ENCODE data around the gene KRTAP10-4. TPM values are rescaled to one million over a fixed set of nuclear protein-coding genes. Genes with fewer than 3 reads are reported as not detected.
"Not testable (repeated sequence)": the region's sequence is repeated elsewhere in the genome, so short reads cannot be mapped to it uniquely, and the experiment has no call there.

Gene KRTAP10-4, protein sequence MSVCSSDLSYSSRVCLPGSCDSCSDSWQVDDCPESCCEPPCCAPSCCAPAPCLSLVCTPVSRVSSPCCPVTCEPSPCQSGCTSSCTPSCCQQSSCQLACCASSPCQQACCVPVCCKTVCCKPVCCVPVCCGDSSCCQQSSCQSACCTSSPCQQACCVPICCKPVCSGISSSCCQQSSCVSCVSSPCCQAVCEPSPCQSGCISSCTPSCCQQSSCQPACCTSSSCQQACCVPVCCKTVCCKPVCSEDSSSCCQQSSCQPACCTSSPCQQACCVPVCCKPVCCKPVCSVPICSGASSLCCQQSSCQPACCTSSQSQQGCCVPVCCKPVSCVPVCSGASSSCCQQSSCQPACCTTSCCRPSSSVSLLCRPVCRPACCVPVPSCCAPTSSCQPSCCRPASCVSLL
- total RNA-seq (not detected in 2 replicates), polyA plus RNA-seq (0.16 TPM in 1 of 2 replicates, not detected in the other)

DNA sequence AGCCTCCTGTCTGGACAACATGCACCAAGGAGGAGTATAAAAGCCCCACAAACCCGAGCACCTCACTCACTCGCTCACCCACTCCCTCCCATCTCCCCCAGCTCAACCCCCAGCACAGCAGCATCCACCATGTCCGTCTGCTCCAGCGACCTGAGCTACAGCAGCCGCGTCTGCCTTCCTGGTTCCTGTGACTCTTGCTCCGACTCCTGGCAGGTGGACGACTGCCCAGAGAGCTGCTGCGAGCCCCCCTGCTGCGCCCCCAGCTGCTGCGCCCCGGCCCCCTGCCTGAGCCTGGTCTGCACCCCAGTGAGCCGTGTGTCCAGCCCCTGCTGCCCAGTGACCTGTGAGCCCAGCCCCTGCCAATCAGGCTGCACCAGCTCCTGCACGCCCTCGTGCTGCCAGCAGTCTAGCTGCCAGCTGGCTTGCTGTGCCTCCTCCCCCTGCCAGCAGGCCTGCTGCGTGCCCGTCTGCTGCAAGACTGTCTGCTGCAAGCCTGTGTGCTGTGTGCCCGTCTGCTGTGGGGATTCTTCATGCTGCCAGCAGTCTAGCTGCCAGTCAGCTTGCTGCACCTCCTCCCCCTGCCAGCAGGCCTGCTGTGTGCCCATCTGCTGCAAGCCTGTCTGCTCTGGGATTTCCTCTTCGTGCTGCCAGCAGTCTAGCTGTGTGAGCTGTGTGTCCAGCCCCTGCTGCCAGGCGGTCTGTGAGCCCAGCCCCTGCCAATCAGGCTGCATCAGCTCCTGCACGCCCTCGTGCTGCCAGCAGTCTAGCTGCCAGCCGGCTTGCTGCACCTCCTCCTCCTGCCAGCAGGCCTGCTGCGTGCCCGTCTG, at the start of gene KRTAP10-4:
Gene KRTAP10-4, plus strand, starts transcription at position 100 of the 827 bp plus-strand sequence. Its CDS starts 30 bp downstream, at position 130.
- not testable (repeated sequence) for H3K27ac ChIP-seq; H3K27me3 ChIP-seq; H3K4me3 ChIP-seq; DNase-seq (ENCODE audit: low read depth in 1 of 2, low spot score in 1 of 2); H3K4me1 ChIP-seq (ENCODE audit: low read depth); H3K9me3 ChIP-seq (ENCODE audit: low read depth); H3K36me3 ChIP-seq

DNA sequence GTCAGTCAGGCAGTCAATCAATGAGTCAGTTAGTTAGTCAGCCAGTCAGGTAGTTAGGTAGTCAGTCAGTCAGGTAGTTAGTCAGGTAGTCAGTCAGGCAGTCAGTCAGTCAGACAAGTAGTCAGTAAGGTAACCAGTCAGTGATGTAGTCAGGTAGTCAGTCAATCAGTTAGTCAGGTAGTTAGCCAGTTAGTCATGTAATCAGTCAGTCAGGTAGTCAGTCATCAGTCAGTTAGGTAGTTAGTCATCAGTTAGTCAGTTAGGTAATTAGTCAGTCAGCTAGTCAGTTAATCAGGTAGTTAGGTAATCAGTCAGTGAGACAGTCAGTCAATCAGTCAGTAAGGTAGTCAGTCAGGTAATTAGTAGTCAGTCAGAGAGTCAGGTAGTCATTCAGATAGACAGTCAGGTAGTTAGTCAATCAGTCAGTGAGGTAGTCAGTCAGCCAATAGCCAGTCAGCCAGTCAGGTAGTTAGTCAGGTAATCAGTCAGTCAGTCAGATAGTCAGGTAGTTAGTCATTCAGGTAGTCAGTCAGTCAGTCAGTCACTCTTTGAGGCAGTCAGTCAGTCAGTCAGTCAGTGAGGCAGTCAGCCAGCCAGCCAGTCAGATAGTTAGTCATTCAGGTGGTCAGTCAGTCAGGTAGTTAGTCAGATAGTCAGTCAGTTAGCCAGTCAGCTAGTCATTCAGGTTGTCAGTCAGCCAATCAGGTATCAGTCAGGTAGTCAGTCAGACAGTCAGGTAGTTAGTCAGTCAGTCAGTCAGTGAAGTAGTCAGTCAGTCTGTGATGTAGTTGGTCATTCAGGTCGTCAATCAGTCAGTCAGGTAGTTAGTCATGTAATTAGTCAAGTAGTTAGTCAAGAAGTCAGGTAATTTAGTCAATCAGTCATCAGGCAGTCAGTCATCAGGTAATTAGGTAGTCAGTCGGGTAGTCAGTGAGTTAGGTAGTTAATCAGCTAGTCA, 48.8 kb upstream of the KRTAP10-4 start:
- no peak for DNase-seq (ENCODE audit: low read depth in 1 of 2, low spot score in 1 of 2)
- Histone ChIP-seq H3K36me3 (no peaks in the 10 kb centered on the region), H3K27me3 (no peaks in the 10 kb centered on the region), H3K4me3 (no peak overlapping the region), H3K27ac (no peak overlapping the region), H3K9me3 (ENCODE audit: low read depth) (no peaks in the 10 kb centered on the region), H3K4me1 (ENCODE audit: low read depth) (no peaks in the 10 kb centered on the region)
- TF ChIP-seq, protein P1, sequence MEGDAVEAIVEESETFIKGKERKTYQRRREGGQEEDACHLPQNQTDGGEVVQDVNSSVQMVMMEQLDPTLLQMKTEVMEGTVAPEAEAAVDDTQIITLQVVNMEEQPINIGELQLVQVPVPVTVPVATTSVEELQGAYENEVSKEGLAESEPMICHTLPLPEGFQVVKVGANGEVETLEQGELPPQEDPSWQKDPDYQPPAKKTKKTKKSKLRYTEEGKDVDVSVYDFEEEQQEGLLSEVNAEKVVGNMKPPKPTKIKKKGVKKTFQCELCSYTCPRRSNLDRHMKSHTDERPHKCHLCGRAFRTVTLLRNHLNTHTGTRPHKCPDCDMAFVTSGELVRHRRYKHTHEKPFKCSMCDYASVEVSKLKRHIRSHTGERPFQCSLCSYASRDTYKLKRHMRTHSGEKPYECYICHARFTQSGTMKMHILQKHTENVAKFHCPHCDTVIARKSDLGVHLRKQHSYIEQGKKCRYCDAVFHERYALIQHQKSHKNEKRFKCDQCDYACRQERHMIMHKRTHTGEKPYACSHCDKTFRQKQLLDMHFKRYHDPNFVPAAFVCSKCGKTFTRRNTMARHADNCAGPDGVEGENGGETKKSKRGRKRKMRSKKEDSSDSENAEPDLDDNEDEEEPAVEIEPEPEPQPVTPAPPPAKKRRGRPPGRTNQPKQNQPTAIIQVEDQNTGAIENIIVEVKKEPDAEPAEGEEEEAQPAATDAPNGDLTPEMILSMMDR (IDR thresholded peaks at IDR 0.05; ENCODE audit: low read depth, low read length), result no peak

DNA sequence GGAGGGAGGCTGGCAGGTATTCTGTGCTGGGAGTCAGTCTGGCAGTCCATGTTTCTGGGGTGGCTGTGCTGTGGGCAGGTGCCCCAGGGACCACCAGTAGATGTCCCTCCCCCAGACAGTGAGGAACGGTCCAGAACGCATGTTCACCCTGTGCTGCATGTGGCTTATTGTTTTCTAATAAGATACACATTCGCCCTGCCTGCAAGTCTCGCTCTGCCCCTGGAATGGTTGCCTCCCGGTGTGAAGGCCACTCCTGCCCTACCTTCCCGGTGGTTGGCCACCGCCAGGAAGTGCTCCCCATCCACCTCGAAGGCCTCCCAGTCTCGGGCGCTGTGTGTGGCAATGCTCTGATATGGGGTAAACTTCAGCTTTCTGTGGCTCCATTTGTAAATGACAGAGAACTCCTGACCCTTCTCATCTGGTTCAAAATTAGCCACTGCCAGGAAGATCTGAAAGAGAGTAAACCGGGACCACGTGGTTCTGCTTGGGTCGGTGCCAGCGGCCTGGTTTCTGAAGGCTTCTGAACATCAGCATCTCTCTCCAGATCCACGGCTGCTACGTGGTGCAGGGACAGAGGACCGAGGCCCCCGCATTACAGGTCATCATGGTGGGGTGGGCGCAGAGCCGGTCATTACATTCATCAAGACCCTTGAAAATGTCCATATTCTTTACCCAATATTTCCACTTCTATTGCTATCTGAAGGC, 48.0 kb upstream of the KRTAP10-4 start:
- no peaks in the 10 kb centered on the region for H3K4me1 ChIP-seq (ENCODE audit: low read depth)
- TF ChIP-seq, protein P1 (IDR thresholded peaks at IDR 0.05; ENCODE audit: low read depth, low read length), result no peak
- no peak for DNase-seq (ENCODE audit: low read depth in 1 of 2, low spot score in 1 of 2)

DNA sequence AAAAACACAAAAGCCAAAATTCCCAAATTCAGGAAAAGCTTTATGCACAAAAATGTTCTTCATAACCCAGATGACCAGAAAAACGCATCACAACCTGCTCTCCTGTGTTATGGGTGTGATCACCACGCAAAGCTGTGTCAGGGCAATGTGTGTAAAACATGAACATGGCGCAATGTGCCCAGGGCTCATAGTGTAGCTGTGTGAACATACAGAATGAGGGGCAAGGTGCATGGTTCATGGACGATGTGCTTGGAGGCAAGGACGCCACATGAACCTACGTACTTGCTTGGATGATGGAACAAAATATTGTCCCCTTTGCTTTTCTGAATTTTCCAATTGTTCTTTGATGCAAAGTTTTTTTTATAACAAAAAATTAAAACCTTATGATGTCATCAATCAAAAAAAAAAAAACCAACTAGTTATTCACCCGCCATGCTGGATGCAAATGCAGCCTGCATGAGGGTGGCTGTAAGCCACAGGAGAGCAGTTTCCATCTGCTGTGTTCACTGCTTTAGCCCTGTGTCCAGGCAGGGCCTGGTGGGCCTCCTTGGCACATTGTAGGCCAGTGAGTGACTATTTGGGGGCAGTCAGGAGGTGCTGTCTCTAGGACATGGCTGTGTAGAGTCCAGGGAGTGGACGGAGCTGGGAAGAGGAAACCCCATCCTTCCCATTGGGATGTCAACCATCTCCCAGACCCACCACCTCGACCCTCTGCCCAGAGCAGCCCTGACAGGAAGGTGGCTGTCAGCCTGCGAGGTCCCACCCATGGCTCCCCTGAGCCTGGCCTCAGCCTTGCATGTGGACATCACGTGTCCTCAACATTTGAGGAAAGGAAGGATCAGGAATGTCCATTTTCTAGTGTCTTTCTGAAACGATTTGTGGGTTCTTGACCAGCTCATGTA, 47.2 kb upstream of the KRTAP10-4 start:
- no peak for DNase-seq (ENCODE audit: low read depth in 1 of 2, low spot score in 1 of 2)
- TF ChIP-seq, protein P1 (IDR thresholded peaks at IDR 0.05; ENCODE audit: low read depth, low read length), result no peak

More for the DNA sequence above, 48.0 kb upstream of the KRTAP10-4 start:
- Histone ChIP-seq H3K27ac (no peak overlapping the region), H3K36me3 (no peaks in the 10 kb centered on the region), H3K27me3 (no peaks in the 10 kb centered on the region), H3K4me3 (no peak overlapping the region), H3K9me3 (ENCODE audit: low read depth) (no peaks in the 10 kb centered on the region)

More for the DNA sequence above, 47.2 kb upstream of the KRTAP10-4 start:
- no peak overlapping the region for H3K4me3 ChIP-seq
- no peaks in the 10 kb centered on the region for H3K27me3 ChIP-seq
- H3K9me3 ChIP-seq (ENCODE audit: low read depth), result no peaks in the 10 kb centered on the region
- no peaks in the 10 kb centered on the region for H3K4me1 ChIP-seq (ENCODE audit: low read depth)
- no peaks in the 10 kb centered on the region for H3K36me3 ChIP-seq
- no peak overlapping the region for H3K27ac ChIP-seq
